ENCODE data around the gene RARB.

RARB gene

DNA sequence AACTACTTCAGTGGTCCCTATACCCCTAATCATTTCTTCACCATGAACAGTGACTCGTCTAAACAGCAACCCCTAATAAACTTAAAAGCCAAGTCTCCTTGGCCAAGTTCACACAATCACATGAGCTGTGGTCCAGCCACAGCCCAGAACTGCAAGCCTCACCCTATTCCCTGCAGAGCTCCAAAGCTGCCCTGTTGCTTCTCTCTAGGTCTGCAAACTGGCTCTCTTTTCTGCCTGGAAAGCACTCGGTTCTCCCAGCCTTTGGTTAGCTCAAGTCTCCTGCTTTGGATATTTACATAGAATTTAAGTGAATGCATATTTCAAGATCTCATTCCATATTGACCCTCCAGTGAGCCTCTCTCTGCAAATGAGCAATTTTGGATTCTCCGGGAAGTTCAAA, 129.6 kb downstream of the RARB start:
- H3K9me3 Mint-ChIP-seq = no peaks in the 10 kb centered on the region
- H3K27ac Mint-ChIP-seq (ENCODE audit: low read depth) = no peak overlapping the region
- H3K4me3 Mint-ChIP-seq = no peak overlapping the region
- H3K36me3 Mint-ChIP-seq (ENCODE audit: insufficient read depth) = no peaks in the 10 kb centered on the region
- no peaks in the 10 kb centered on the region for H3K4me1 Mint-ChIP-seq
- peaks cover 6% of the 10 kb centered on the region for H3K27me3 Mint-ChIP-seq
- ATAC-seq (replicated peaks; ENCODE audit: extremely low read depth, poor library complexity, severe bottlenecking) (no peak), DNase-seq (ENCODE audit: low spot score in 2 of 2) (no peak)

DNA sequence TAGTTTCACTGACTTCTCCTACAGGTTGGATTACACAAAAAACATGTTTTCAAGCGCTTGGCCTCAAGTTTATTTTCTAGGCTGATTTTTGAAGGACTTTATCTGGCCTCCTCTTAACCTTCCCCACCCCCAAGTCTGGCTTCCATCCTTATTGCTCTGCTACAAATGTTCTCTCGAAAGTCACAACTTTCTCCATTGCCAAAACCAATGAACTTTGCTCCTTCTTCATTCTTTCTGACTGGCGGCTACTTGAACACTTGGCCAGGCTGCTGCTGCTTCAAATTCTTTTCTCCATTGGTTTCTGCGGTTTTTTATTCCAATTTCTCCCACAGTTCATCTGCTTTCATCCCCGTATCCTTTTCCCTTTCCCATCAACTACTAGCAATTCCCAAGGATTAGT, 130.1 kb downstream of the RARB start:
- H3K36me3 Mint-ChIP-seq (ENCODE audit: insufficient read depth) = no peaks in the 10 kb centered on the region
- no peaks in the 10 kb centered on the region for H3K4me1 Mint-ChIP-seq
- H3K27me3 Mint-ChIP-seq = peaks cover 6% of the 10 kb centered on the region
- DNase-seq (ENCODE audit: low spot score in 2 of 2) = no peak
- no peaks in the 10 kb centered on the region for H3K9me3 Mint-ChIP-seq
- ATAC-seq (replicated peaks; ENCODE audit: extremely low read depth, poor library complexity, severe bottlenecking) = no peak
- no peak overlapping the region for H3K27ac Mint-ChIP-seq (ENCODE audit: low read depth)
- H3K4me3 Mint-ChIP-seq = no peak overlapping the region

- Mint-ChIP-seq H3K9me3 (no peaks in the 10 kb centered on the region), H3K27me3 (peaks cover 6% of the 10 kb centered on the region), H3K4me3 (no peak overlapping the region), H3K4me1 (no peaks in the 10 kb centered on the region), H3K27ac (ENCODE audit: low read depth) (no peak overlapping the region), H3K36me3 (ENCODE audit: insufficient read depth) (no peaks in the 10 kb centered on the region)
- no peak for DNase-seq (ENCODE audit: low spot score in 2 of 2)
- ATAC-seq (replicated peaks; ENCODE audit: extremely low read depth, poor library complexity, severe bottlenecking) = no peak
These were observed 130.7 kb downstream of the RARB start for GRCh38 chr3:25558796-25559195.

DNA sequence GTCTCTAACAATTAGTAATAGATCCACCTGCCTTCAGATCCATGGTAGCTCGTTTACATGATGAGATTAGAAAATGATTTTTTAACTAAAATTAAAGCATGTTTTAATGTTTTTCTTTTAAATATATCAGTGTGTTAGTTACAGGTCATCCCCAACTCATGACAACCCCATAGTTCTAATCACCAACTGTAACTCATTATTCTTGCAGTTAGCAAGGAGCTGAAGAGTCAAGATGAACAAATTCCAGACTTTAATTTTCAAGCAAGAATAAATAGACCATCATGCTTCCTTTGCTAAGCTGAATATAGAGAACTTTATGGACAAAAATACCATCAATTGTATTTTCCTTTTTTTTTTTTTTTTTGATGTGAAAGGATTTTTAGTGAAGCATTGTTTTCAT, 135.5 kb downstream of the RARB start:
- Mint-ChIP-seq H3K36me3 (ENCODE audit: insufficient read depth) (peaks cover 2% of the 10 kb centered on the region), H3K4me1 (no peaks in the 10 kb centered on the region), H3K9me3 (no peaks in the 10 kb centered on the region), H3K27me3 (peaks cover 16% of the 10 kb centered on the region), H3K4me3 (no peak overlapping the region), H3K27ac (ENCODE audit: low read depth) (no peak overlapping the region)
- ATAC-seq (replicated peaks; ENCODE audit: extremely low read depth, poor library complexity, severe bottlenecking) (no peak), DNase-seq (ENCODE audit: low spot score in 2 of 2) (no peak)

- Mint-ChIP-seq H3K9me3 (no peaks in the 10 kb centered on the region), H3K4me1 (no peaks in the 10 kb centered on the region), H3K27ac (ENCODE audit: low read depth) (no peak overlapping the region), H3K36me3 (ENCODE audit: insufficient read depth) (peaks cover 2% of the 10 kb centered on the region), H3K4me3 (no peak overlapping the region), H3K27me3 (peaks cover 16% of the 10 kb centered on the region)
- ATAC-seq (replicated peaks; ENCODE audit: extremely low read depth, poor library complexity, severe bottlenecking) (no peak), DNase-seq (ENCODE audit: low spot score in 2 of 2) (no peak)
These were observed 136.0 kb downstream of the RARB start for GRCh38 chr3:25564075-25564474.

DNA sequence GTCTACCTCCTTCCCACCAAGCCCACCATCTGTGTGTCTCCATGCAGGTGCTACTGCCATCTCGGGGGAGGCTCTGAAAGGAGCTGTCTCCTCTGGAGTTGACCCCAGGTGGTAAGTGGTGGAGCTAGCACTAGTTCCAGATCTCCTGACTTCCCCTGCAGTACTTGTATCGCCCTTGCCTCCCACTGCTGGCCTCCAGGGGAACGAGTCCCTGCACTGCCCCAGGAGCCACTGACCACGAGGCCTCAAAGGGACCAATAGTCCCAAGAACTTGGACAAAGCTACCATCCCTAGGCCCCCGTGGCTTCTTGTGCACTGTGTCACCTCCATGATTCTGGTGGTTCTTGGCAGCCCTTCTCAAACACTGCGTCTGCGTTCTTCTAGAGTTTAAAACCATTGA, 137.7 kb downstream of the RARB start:
- DNase-seq (ENCODE audit: low spot score in 2 of 2) = no peak
- peaks cover 16% of the 10 kb centered on the region for H3K27me3 Mint-ChIP-seq
- no peak overlapping the region for H3K4me3 Mint-ChIP-seq
- no peak overlapping the region for H3K27ac Mint-ChIP-seq (ENCODE audit: low read depth)
- H3K4me1 Mint-ChIP-seq = no peaks in the 10 kb centered on the region
- ATAC-seq (replicated peaks; ENCODE audit: extremely low read depth, poor library complexity, severe bottlenecking) = no peak
- H3K36me3 Mint-ChIP-seq (ENCODE audit: insufficient read depth) = peaks cover 2% of the 10 kb centered on the region
- H3K9me3 Mint-ChIP-seq = no peaks in the 10 kb centered on the region

- Mint-ChIP-seq H3K4me3 (no peak overlapping the region), H3K27me3 (peaks cover 16% of the 10 kb centered on the region)
These were observed 138.4 kb downstream of the RARB start for GRCh38 chr3:25566358-25566920.

GRCh38 chr3:25567388-25567787, 139.3 kb downstream of the RARB start:
- DNase-seq (ENCODE audit: low spot score in 2 of 2) = no peak
- Mint-ChIP-seq H3K27ac (ENCODE audit: low read depth) (no peak overlapping the region), H3K4me1 (no peaks in the 10 kb centered on the region), H3K9me3 (no peaks in the 10 kb centered on the region), H3K36me3 (ENCODE audit: insufficient read depth) (peaks cover 2% of the 10 kb centered on the region), H3K27me3 (peaks cover 16% of the 10 kb centered on the region), H3K4me3 (no peak overlapping the region)
- ATAC-seq (replicated peaks; ENCODE audit: extremely low read depth, poor library complexity, severe bottlenecking) = no peak

More at GRCh38 chr3:25566358-25566920, 138.4 kb downstream of the RARB start:
- H3K9me3 Mint-ChIP-seq = no peaks in the 10 kb centered on the region
- H3K27ac Mint-ChIP-seq (ENCODE audit: low read depth) = no peak overlapping the region
- no peak for DNase-seq (ENCODE audit: low spot score in 2 of 2)
- H3K4me1 Mint-ChIP-seq = no peaks in the 10 kb centered on the region
- peaks cover 2% of the 10 kb centered on the region for H3K36me3 Mint-ChIP-seq (ENCODE audit: insufficient read depth)
- no peak for ATAC-seq (replicated peaks; ENCODE audit: extremely low read depth, poor library complexity, severe bottlenecking)

DNA sequence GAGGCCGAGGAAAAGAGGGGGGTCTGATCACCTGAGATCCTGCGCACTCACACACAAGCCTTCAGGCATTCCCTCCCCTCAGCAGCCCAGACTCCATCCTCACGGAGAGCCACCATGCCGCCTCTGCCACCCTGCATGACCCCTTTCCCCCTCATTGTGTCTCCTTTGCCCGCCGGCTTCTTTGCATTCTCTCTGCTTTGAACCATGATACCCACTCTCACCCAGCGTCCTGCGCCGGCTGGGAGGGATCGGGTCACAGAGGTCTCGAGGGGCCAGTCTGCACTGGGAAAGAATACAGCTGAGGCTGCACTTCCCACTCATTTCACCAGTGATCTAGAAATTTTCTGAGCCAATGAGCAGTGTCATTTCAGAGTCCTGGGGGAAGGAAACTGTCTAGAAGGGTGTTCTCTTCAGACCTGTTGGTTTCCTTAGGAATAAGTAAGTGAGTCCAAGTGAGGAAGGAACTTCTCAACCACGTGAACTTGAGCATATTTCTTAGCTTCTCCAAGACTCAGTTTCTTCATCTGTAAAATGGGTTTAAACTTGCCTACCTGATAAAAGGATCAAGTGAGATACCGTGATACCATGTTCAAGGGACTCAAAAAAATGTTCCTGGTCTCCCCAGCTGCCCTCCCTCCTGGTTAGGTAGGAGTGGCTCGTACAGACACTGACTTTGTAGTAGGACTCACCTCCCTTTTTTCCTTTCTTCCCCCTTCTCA, 139.9 kb downstream of the RARB start:
- no peak overlapping the region for H3K4me3 Mint-ChIP-seq
- no peak overlapping the region for H3K27ac Mint-ChIP-seq (ENCODE audit: low read depth)
- ATAC-seq (replicated peaks; ENCODE audit: extremely low read depth, poor library complexity, severe bottlenecking) (no peak), DNase-seq (ENCODE audit: low spot score in 2 of 2) (no peak)
- peaks cover 2% of the 10 kb centered on the region for H3K36me3 Mint-ChIP-seq (ENCODE audit: insufficient read depth)
- peaks cover 20% of the 10 kb centered on the region for H3K27me3 Mint-ChIP-seq
- H3K4me1 Mint-ChIP-seq = no peaks in the 10 kb centered on the region
- no peaks in the 10 kb centered on the region for H3K9me3 Mint-ChIP-seq

GRCh38 chr3:25568525-25569078, 140.5 kb downstream of the RARB start:
- DNase-seq (ENCODE audit: low spot score in 2 of 2) (no peak), ATAC-seq (replicated peaks; ENCODE audit: extremely low read depth, poor library complexity, severe bottlenecking) (no peak)

DNA sequence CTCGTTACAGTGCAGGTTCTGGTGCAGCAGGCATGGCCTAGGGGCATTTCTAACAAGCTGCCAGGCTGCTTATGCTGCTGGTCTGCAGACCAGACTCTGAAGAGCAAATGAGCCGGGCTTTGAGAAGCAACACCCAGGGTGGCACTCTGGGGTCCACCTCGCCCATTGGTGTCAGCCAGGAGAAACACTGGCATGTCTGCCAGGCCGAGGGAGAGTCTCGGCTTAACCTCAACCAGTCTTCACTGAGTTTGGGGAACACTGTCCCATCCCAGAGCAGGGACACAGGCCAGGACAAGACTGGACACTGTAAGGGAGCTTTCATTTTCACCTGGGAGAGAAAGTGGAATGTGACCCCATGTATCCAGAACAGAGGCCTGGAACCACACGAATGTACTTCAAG, 143.2 kb downstream of the RARB start:
- no peak overlapping the region for H3K27ac Mint-ChIP-seq (ENCODE audit: low read depth)
- H3K4me3 Mint-ChIP-seq = no peak overlapping the region
- ATAC-seq (replicated peaks; ENCODE audit: extremely low read depth, poor library complexity, severe bottlenecking) = no peak
- H3K36me3 Mint-ChIP-seq (ENCODE audit: insufficient read depth) = no peaks in the 10 kb centered on the region
- H3K27me3 Mint-ChIP-seq = peaks cover 10% of the 10 kb centered on the region
- no peak for DNase-seq (ENCODE audit: low spot score in 2 of 2)
- no peaks in the 10 kb centered on the region for H3K4me1 Mint-ChIP-seq
- H3K9me3 Mint-ChIP-seq = no peaks in the 10 kb centered on the region

More at GRCh38 chr3:25568525-25569078, 140.5 kb downstream of the RARB start:
- Mint-ChIP-seq H3K27me3 (peaks cover 26% of the 10 kb centered on the region), H3K4me1 (no peaks in the 10 kb centered on the region), H3K27ac (ENCODE audit: low read depth) (no peak overlapping the region), H3K36me3 (ENCODE audit: insufficient read depth) (peaks cover 2% of the 10 kb centered on the region), H3K4me3 (no peak overlapping the region), H3K9me3 (no peaks in the 10 kb centered on the region)

- no peak overlapping the region for H3K4me3 Mint-ChIP-seq
- peaks cover 20% of the 10 kb centered on the region for H3K27me3 Mint-ChIP-seq
- H3K4me1 Mint-ChIP-seq = no peaks in the 10 kb centered on the region
- no peak for ATAC-seq (replicated peaks; ENCODE audit: extremely low read depth, poor library complexity, severe bottlenecking)
- DNase-seq (ENCODE audit: low spot score in 2 of 2) = no peak
- no peaks in the 10 kb centered on the region for H3K9me3 Mint-ChIP-seq
- H3K27ac Mint-ChIP-seq (ENCODE audit: low read depth) = no peak overlapping the region
- no peaks in the 10 kb centered on the region for H3K36me3 Mint-ChIP-seq (ENCODE audit: insufficient read depth)
These were observed 144.3 kb downstream of the RARB start for GRCh38 chr3:25572336-25572735.

DNA sequence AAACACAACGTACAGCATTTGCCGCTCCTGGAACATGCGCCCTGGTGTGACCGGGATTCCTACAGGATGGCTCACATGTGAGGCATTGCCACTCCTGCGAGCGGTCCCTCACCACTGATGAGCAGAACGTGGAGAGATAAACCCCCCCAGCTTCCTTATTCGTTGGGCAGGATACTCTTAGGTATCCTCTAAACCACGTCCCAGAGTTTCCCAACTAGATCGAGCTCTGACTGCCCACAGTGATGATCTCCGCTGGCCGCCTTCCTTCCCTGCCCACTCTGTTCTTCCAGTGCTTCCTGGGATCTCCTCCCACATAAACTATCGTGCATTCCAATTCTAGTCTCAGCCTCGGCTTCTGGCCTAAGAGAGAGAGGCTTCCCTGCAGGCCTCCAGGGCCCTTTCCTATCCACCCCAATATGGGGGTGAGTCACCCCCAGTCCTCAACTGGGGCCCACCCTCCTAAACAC, 144.9 kb downstream of the RARB start:
- Mint-ChIP-seq H3K27ac (ENCODE audit: low read depth) (no peak overlapping the region), H3K4me1 (no peaks in the 10 kb centered on the region), H3K9me3 (no peaks in the 10 kb centered on the region), H3K4me3 (no peak overlapping the region), H3K27me3 (peaks cover 22% of the 10 kb centered on the region), H3K36me3 (ENCODE audit: insufficient read depth) (no peaks in the 10 kb centered on the region)
- DNase-seq (ENCODE audit: low spot score in 2 of 2) (no peak), ATAC-seq (replicated peaks; ENCODE audit: extremely low read depth, poor library complexity, severe bottlenecking) (no peak)

All from central memory CD8-positive, alpha-beta T cell (primary cell).